GM19438 (cell line): ENCODE results near the gene SLC16A9.

Experiments
- ATAC-seq: cut with Tn5 transposase; IDR thresholded peaks from one replicate; pipeline ENCODE4 v1.9.1; 2021; ENCODE audit warnings: low read depth; ENCODE audit not compliant: unreplicated experiment

SLC16A9 gene

GRCh38 chr10:59607970-59608369 lies 101.7 kb downstream of the SLC16A9 start:
- no peak for ATAC-seq

- ATAC-seq = no peak
Observed at GRCh38 chr10:59606551-59606961, 103.1 kb downstream of the SLC16A9 start.

GRCh38 chr10:59601985-59602384 lies 107.7 kb downstream of the SLC16A9 start:
- no peak for ATAC-seq
